Panc1 (cell line): Measurements from ENCODE around the gene C1QTNF1.
"Not testable (repeated sequence)": the region's sequence is repeated elsewhere in the genome, so short reads cannot be mapped to it uniquely, and the experiment has no call there.

Experiments
- CTCF ChIP-seq: fragments of 450-650 bp; IDR thresholded peaks from 2 replicates; pipeline ENCODE4 v1.5.1; 2017; ENCODE audit warnings: mild to moderate bottlenecking
- POLR2AphosphoS5 ChIP-seq: IDR thresholded peaks from 2 replicates; pipeline ENCODE4 v1.6.1; 2012; ENCODE audit warnings: mild to moderate bottlenecking, low read depth, low read length, moderate library complexity
- REST ChIP-seq, 2 experiments: IDR thresholded peaks; 2 replicates each; pipeline ENCODE4 v1.6.1; 2011 to 2012; ENCODE audit warnings: low read depth in 2 of 2, control low read depth in 1 of 2, low read length in 1 of 2, mild to moderate bottlenecking in 1 of 2, moderate library complexity in 1 of 2; ENCODE audit not compliant: insufficient read depth in 1 of 2
- TCF7L2 ChIP-seq: IDR thresholded peaks from 2 replicates; pipeline ENCODE4 v1.6.1; 2011; ENCODE audit warnings: mild to moderate bottlenecking, low read depth, low read length, inconsistent platforms

GRCh38 chr17:79021929-79022328 lies 2.0 kb upstream of the C1QTNF1 start:
- TF ChIP-seq CTCF; REST (IDR thresholded peaks at IDR 0.05; ENCODE audit: insufficient read depth in 1 of 2, low read depth in 2 of 2, low read length in 1 of 2); POLR2AphosphoS5; TCF7L2: not testable (repeated sequence)
